ENCODE results near the gene ICE2. TPM values are rescaled to one million over a fixed set of nuclear protein-coding genes. Genes with fewer than 3 reads are reported as not detected.
A peak's percentile ranks its signal among the peaks of the same experiment; 100 is the strongest.

The ICE2 gene
- total RNA-seq, 1 experiment from 2014 or later = 62.8 TPM

DNA sequence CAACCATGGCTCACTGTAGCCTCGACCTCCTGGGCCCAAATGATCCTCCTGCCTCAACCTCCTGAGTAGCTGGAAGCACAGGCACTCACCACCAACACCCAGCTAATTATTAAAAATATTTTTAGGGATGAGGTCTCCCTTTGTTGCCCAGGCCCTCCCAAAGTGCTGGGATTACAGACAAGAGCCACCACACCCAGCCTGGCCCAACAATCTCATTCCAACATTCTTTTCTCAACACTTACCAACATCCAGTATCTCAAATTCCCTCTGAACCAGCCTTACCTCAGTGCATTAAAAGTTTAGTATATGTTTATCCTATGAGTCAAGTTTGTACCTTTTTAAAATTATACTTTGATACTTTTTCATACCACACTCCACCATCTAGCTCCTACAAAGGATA lies 106.2 kb downstream of the ICE2 start:
- BruUV-seq (replicated peaks) = no TSS peak
- no peak for TF ChIP-seq TCF7L2 (IDR thresholded peaks at IDR 0.05; ENCODE audit: borderline replicate concordance, extremely low read depth, insufficient read depth, insufficient read length)
- TF ChIP-seq POLR2A (IDR thresholded peaks at IDR 0.05; ENCODE audit: borderline replicate concordance, extremely low read depth, insufficient read depth, insufficient read length) = no peak
- TF ChIP-seq JUND (IDR thresholded peaks at IDR 0.05) = no peak
- no peak for TF ChIP-seq ZFX (IDR thresholded peaks at IDR 0.05)
- TF ChIP-seq CBX3 (IDR thresholded peaks at IDR 0.05; ENCODE audit: low read depth) = no peak
- TF ChIP-seq, protein P1, sequence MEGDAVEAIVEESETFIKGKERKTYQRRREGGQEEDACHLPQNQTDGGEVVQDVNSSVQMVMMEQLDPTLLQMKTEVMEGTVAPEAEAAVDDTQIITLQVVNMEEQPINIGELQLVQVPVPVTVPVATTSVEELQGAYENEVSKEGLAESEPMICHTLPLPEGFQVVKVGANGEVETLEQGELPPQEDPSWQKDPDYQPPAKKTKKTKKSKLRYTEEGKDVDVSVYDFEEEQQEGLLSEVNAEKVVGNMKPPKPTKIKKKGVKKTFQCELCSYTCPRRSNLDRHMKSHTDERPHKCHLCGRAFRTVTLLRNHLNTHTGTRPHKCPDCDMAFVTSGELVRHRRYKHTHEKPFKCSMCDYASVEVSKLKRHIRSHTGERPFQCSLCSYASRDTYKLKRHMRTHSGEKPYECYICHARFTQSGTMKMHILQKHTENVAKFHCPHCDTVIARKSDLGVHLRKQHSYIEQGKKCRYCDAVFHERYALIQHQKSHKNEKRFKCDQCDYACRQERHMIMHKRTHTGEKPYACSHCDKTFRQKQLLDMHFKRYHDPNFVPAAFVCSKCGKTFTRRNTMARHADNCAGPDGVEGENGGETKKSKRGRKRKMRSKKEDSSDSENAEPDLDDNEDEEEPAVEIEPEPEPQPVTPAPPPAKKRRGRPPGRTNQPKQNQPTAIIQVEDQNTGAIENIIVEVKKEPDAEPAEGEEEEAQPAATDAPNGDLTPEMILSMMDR (IDR thresholded peaks at IDR 0.05 in 2 of 3, conservative IDR thresholded peaks at IDR 0.05 in 1 of 3; ENCODE audit: borderline replicate concordance in 1 of 3, insufficient read depth in 1 of 3, low read depth in 2 of 3, low read length in 2 of 3) = no peak
- TF ChIP-seq, protein P2, sequence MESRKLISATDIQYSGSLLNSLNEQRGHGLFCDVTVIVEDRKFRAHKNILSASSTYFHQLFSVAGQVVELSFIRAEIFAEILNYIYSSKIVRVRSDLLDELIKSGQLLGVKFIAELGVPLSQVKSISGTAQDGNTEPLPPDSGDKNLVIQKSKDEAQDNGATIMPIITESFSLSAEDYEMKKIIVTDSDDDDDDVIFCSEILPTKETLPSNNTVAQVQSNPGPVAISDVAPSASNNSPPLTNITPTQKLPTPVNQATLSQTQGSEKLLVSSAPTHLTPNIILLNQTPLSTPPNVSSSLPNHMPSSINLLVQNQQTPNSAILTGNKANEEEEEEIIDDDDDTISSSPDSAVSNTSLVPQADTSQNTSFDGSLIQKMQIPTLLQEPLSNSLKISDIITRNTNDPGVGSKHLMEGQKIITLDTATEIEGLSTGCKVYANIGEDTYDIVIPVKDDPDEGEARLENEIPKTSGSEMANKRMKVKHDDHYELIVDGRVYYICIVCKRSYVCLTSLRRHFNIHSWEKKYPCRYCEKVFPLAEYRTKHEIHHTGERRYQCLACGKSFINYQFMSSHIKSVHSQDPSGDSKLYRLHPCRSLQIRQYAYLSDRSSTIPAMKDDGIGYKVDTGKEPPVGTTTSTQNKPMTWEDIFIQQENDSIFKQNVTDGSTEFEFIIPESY (IDR thresholded peaks at IDR 0.05; ENCODE audit: extremely low read depth, insufficient replicate concordance, low read length) = no peak
- no peak for TF ChIP-seq YY1 (IDR thresholded peaks at IDR 0.05; ENCODE audit: extremely low read depth, insufficient replicate concordance, low read depth, low read length)
- ChIA-PET POLR2A (interaction anchor here (2.3 to 8.0 kb wide), 3 partner anchors 9 to 25 kb away, joined by 5 to 70 read pairs (median 49); partner anchors contain the start of gene ANXA2), RAD21 (ENCODE audit: low non-redundant PET in 1 of 2, low total read pairs in 2 of 2, uncharacterized antibody in 2 of 2, unreplicated experiment in 2 of 2) (no interaction called here), CTCF (no interaction called here)
- no peak for ATAC-seq
- DNase-seq (ENCODE audit: low read depth, low spot score) = no peak
- Histone ChIP-seq H2AFZ (ENCODE audit: low read depth, low read length, poor library complexity, severe bottlenecking) (no peak overlapping the region), H3K4me1 (ENCODE audit: control insufficient read depth in 1 of 2, insufficient read depth in 2 of 2, low read length in 2 of 2) (peaks cover 87 to 96% of the 10 kb centered on the region in 2 experiments), H3K36me3 (ENCODE audit: control insufficient read depth in 1 of 2, insufficient read depth in 2 of 2, low read length in 2 of 2) (peaks cover 9 to 57% of the 10 kb centered on the region in 2 experiments; a peak in 3 of 4 replicates), H3K9me2 (ENCODE audit: insufficient read depth) (no peaks in the 10 kb centered on the region), H3K27ac (ENCODE audit: low read depth, low read length) (peak overlapping the region; percentile 93), H3K27me3 (ENCODE audit: insufficient read depth, low read length) (no peaks in the 10 kb centered on the region), H4K20me1 (ENCODE audit: insufficient read depth) (no peaks in the 10 kb centered on the region), H3K4me2 (ENCODE audit: low read length) (peak overlapping the region; percentile 65), H3K9me3 (ENCODE audit: control insufficient read depth in 1 of 2, insufficient read depth in 1 of 2, low read depth in 1 of 2, low read length in 2 of 2) (no peaks in the 10 kb centered on the region), H3K9ac (ENCODE audit: low read length) (peak overlapping the region; percentile 63), H3K79me2 (ENCODE audit: insufficient read depth, low read length) (peaks cover 96% of the 10 kb centered on the region), H3K4me3 (replicated peaks in 1 of 2; ENCODE audit: low read depth in 1 of 2, low read length in 2 of 2) (no peak overlapping the region)
- intact Hi-C loops (cut with micrococcal nuclease) = loop anchor here (5.0 kb wide), 1 partner anchor 105 kb away; the partner anchor contains the start of gene ICE2

Data from HCT116 (cell line).